ENCODE data around the gene GLTPD2.

Gene GLTPD2

GRCh38 chr17:4789951-4790704, 1.4 kb downstream of the GLTPD2 start:
- Histone ChIP-seq H3K4me3 (ENCODE audit: low read depth in 1 of 2, low read length in 1 of 2) (peak overlapping the region; percentile 79 to 84), H3K4me1 (ENCODE audit: control insufficient read depth in 1 of 2, insufficient read depth in 1 of 2, low read depth in 1 of 2, low read length in 1 of 2) (peaks cover 24 to 34% of the 10 kb centered on the region in 2 experiments), H3K27ac (peak overlapping the region; percentile 90), H3K36me3 (no peaks in the 10 kb centered on the region), H3K27me3 (peaks cover 87% of the 10 kb centered on the region), H3K9me3 (no peaks in the 10 kb centered on the region)
- peak; percentile 92 for TF ChIP-seq CTCF (IDR thresholded peaks at IDR 0.05)

- TF ChIP-seq CTCF (IDR thresholded peaks at IDR 0.05), result no peak
- H3K27ac ChIP-seq, result peak overlapping the region; percentile 90
- H3K4me1 ChIP-seq (ENCODE audit: control insufficient read depth in 1 of 2, insufficient read depth in 1 of 2, low read depth in 1 of 2, low read length in 1 of 2), result peaks cover 24 to 33% of the 10 kb centered on the region in 2 experiments
- peak overlapping the region; percentile 79 to 84 for H3K4me3 ChIP-seq (ENCODE audit: low read depth in 1 of 2, low read length in 1 of 2)
- no peaks in the 10 kb centered on the region for H3K9me3 ChIP-seq
- no peaks in the 10 kb centered on the region for H3K36me3 ChIP-seq
- H3K27me3 ChIP-seq, result peaks cover 82% of the 10 kb centered on the region
Measured at GRCh38 chr17:4790705-4791088, 1.9 kb downstream of the GLTPD2 start.

- Histone ChIP-seq H3K27ac (peak overlapping the region; percentile 81), H3K27me3 (peaks cover 39% of the 10 kb centered on the region), H3K36me3 (peaks cover 18% of the 10 kb centered on the region), H3K9me3 (no peaks in the 10 kb centered on the region), H3K4me3 (ENCODE audit: low read depth in 1 of 2, low read length in 1 of 2) (peak overlapping the region; percentile 69 to 92), H3K4me1 (ENCODE audit: control insufficient read depth in 1 of 2, insufficient read depth in 1 of 2, low read depth in 1 of 2, low read length in 1 of 2) (peaks cover 16 to 22% of the 10 kb centered on the region in 2 experiments)
- TF ChIP-seq CTCF (IDR thresholded peaks at IDR 0.05), result no peak
Measured at GRCh38 chr17:4795168-4795567, 6.4 kb downstream of the GLTPD2 start.

DNA sequence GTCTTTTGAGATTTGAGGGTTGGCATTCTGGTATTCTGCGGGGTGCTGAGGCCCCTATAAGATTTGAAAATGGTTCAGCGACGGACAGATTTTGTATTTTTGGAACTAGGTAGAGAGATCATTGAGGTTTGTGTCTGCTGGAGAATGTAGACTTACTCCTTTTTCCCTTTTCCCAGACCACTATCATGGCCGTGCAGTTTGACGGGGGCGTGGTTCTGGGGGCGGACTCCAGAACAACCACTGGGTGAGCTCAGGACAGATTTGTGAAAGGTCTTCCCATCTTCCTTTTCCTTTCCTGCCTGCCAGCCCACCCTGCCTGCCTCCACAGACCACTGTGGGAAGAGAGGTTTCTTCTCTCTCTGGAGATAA, 7.8 kb downstream of the GLTPD2 start:
- Histone ChIP-seq H3K9me3 (no peaks in the 10 kb centered on the region), H3K36me3 (peaks cover 18% of the 10 kb centered on the region), H3K4me1 (ENCODE audit: control insufficient read depth in 1 of 2, insufficient read depth in 1 of 2, low read depth in 1 of 2, low read length in 1 of 2) (peaks cover 8 to 17% of the 10 kb centered on the region in 2 experiments)

DNA sequence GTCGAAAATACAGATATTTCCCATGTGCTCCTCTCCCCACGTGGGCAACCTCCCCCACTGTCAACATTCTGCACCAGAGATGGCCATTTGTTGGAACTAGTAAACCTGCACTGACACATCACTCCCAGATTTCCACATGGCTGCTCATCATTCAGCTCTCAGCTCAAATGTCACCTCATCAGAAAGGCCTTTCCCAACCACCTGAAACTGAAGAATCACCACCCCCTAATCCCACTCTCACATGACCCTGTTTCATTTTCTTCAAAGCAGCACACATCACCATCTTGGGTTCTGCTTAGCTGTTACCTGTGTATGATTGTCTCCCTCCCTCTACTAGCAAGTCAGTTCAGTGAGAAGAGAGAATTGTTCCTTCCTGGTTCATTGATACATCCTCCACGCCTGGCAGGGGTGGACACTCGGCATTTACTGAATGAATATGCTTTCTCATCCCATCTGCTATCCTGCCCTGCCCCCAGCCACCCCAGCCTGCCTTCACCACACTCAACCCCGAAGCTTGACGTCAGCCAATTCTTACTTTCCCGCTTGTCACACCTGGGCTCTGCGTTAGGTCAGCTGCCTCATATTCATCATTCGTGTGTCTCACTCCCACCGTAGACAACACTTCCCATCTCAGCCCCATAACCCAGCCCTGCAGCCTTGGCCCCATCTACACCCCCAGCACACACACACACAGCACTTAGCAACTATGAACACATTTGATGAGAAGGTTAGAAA, 11.9 kb downstream of the GLTPD2 start:
- H3K4me3 ChIP-seq (ENCODE audit: low read depth in 1 of 2, low read length in 1 of 2), result no peak overlapping the region
- no peaks in the 10 kb centered on the region for H3K9me3 ChIP-seq
- H3K27ac ChIP-seq, result no peak overlapping the region

More for the DNA sequence above, 7.8 kb downstream of the GLTPD2 start:
- peak overlapping the region; percentile 81 for H3K27ac ChIP-seq
- TF ChIP-seq CTCF (IDR thresholded peaks at IDR 0.05), result no peak
- peak overlapping the region; percentile 69 to 92 for H3K4me3 ChIP-seq (ENCODE audit: low read depth in 1 of 2, low read length in 1 of 2)
- peaks cover 28% of the 10 kb centered on the region for H3K27me3 ChIP-seq

More for the DNA sequence above, 11.9 kb downstream of the GLTPD2 start:
- H3K27me3 ChIP-seq, result peaks cover 36% of the 10 kb centered on the region
- H3K4me1 ChIP-seq (ENCODE audit: control insufficient read depth in 1 of 2, insufficient read depth in 1 of 2, low read depth in 1 of 2, low read length in 1 of 2), result peaks cover 8 to 14% of the 10 kb centered on the region in 2 experiments
- TF ChIP-seq CTCF (IDR thresholded peaks at IDR 0.05), result no peak
- peaks cover 18% of the 10 kb centered on the region for H3K36me3 ChIP-seq

Measured in neutrophil (primary cell).